Stimulated activated CD4-positive, alpha-beta T cell treated with anti-CD3 and anti-CD28 coated beads, Interleukin-12 subunit alpha, Interleukin-12 subunit beta, amount 100 ng/mL, for 4 hours (primary cell): ENCODE results near the gene SVIL.
"Not testable (repeated sequence)": the region's sequence is repeated elsewhere in the genome, so short reads cannot be mapped to it uniquely, and the experiment has no call there.

Source experiments
- DNase-seq: peaks from one replicate; pipeline ENCODE4 v3.0.0-alpha.2; 2020

SVIL gene

GRCh38 chr10:29482591-29483431 lies 152.0 kb downstream of the SVIL start:
- no peak for DNase-seq

- no peak for DNase-seq
These were observed 152.8 kb downstream of the SVIL start for GRCh38 chr10:29481906-29482440.

GRCh38 chr10:29479981-29480954 lies 154.5 kb downstream of the SVIL start:
- DNase-seq, result no peak

GRCh38 chr10:29479081-29479925 lies 155.5 kb downstream of the SVIL start:
- no peak for DNase-seq

- DNase-seq, result no peak
These were observed 161.2 kb downstream of the SVIL start for GRCh38 chr10:29473406-29474100.

GRCh38 chr10:29473087-29473356 lies 161.7 kb downstream of the SVIL start:
- DNase-seq, result no peak

GRCh38 chr10:29472301-29473086 lies 162.3 kb downstream of the SVIL start:
- DNase-seq, result no peak

GRCh38 chr10:29471544-29471859 lies 163.3 kb downstream of the SVIL start:
- no peak for DNase-seq

GRCh38 chr10:29470843-29471543 lies 163.8 kb downstream of the SVIL start:
- no peak for DNase-seq

- DNase-seq, result no peak
These were observed 164.4 kb downstream of the SVIL start for GRCh38 chr10:29470355-29470705.

- no peak for DNase-seq
These were observed 165.1 kb downstream of the SVIL start for GRCh38 chr10:29469481-29470354.

- DNase-seq, result no peak
These were observed 169.4 kb downstream of the SVIL start for GRCh38 chr10:29465384-29465783.

- DNase-seq, result not testable (repeated sequence)
These were observed 170.1 kb downstream of the SVIL start for GRCh38 chr10:29464671-29465171.

GRCh38 chr10:29461042-29461441 lies 173.7 kb downstream of the SVIL start:
- DNase-seq, result no peak

- not testable (repeated sequence) for DNase-seq
These were observed 176.6 kb downstream of the SVIL start for GRCh38 chr10:29458190-29458589.

- no peak for DNase-seq
These were observed 179.7 kb downstream of the SVIL start for GRCh38 chr10:29455095-29455494.

GRCh38 chr10:29454250-29454649 lies 180.5 kb downstream of the SVIL start:
- no peak for DNase-seq

- no peak for DNase-seq
These were observed 182.2 kb downstream of the SVIL start for GRCh38 chr10:29452546-29452945.

GRCh38 chr10:29451946-29452345 lies 182.8 kb downstream of the SVIL start:
- no peak for DNase-seq

GRCh38 chr10:29450405-29450804 lies 184.4 kb downstream of the SVIL start:
- DNase-seq, result no peak
